ENCODE data around the gene CMAS.

DNA sequence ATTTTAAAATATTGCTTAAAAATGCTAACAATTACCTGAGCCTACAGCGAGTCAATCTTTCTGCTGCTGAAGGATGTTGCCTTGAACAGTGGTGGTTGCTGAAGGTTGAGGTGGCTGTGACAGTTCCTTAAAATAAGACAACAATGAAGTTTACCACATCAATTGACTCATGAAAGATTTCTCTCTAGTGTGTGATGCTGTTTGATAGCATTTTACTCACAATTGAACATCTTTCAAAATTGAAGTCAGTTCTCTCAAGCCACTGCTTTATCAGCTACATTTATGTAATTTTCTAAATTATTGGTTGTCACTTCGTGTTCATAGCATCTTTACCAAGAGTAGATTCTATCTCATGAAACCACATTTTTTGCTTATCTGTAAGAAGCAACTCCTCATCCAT is 20.3 kb downstream of the CMAS start:
- no peak for TF ChIP-seq TAF1 (IDR thresholded peaks at IDR 0.05; ENCODE audit: low read depth, low read length)
- TF ChIP-seq POLR2A (IDR thresholded peaks at IDR 0.05; ENCODE audit: low read depth, low read length): no peak
- no peak for TF ChIP-seq POLR2AphosphoS5 (IDR thresholded peaks at IDR 0.05; ENCODE audit: low read depth, low read length)
- no peak for TF ChIP-seq POU2F2 (IDR thresholded peaks at IDR 0.05; ENCODE audit: low read depth, low read length)
- TF ChIP-seq SPI1 (IDR thresholded peaks at IDR 0.05; ENCODE audit: low read depth, low read length): no peak

Data from GM12891 (cell line).